ENCODE measurements around the gene OSBPL6. TPM values are rescaled to one million over a fixed set of nuclear protein-coding genes. Genes with fewer than 3 reads are reported as not detected.

The OSBPL6 gene
- total RNA-seq, 1 experiment from 2014 or later, result 2.3 TPM

- H3K9me3 Mint-ChIP-seq (ENCODE audit: low read depth, unreplicated experiment), result no peaks in the 10 kb centered on the region
- H3K4me1 Mint-ChIP-seq (ENCODE audit: low read depth, unreplicated experiment), result peaks cover 10% of the 10 kb centered on the region
- intact Hi-C loops (cut with micrococcal nuclease; ENCODE audit: unreplicated experiment), result no loop called here
- no peak for DNase-seq
- CTCF ChIA-PET, result no interaction called here
- TF ChIP-seq CTCF (IDR thresholded peaks at IDR 0.05; ENCODE audit: unreplicated experiment), result no peak
- no peak overlapping the region for H3K4me3 Mint-ChIP-seq (ENCODE audit: low read depth, unreplicated experiment)
- no peaks in the 10 kb centered on the region for H3K27me3 Mint-ChIP-seq (ENCODE audit: unreplicated experiment)
- no TSS peak for BruUV-seq (replicated peaks)
- H3K36me3 Mint-ChIP-seq (ENCODE audit: insufficient read depth, unreplicated experiment), result no peaks in the 10 kb centered on the region
- H3K27ac Mint-ChIP-seq (ENCODE audit: unreplicated experiment), result no peak overlapping the region
These were observed 43.8 kb downstream of the OSBPL6 start for GRCh38 chr2:178238154-178238521.

GRCh38 chr2:178238750-178239149 is 44.4 kb downstream of the OSBPL6 start:
- TF ChIP-seq CTCF (IDR thresholded peaks at IDR 0.05; ENCODE audit: unreplicated experiment), result no peak
- Mint-ChIP-seq H3K4me3 (ENCODE audit: low read depth, unreplicated experiment) (no peak overlapping the region), H3K27me3 (ENCODE audit: unreplicated experiment) (no peaks in the 10 kb centered on the region), H3K36me3 (ENCODE audit: insufficient read depth, unreplicated experiment) (no peaks in the 10 kb centered on the region), H3K9me3 (ENCODE audit: low read depth, unreplicated experiment) (no peaks in the 10 kb centered on the region), H3K27ac (ENCODE audit: unreplicated experiment) (no peak overlapping the region), H3K4me1 (ENCODE audit: low read depth, unreplicated experiment) (peaks cover 10% of the 10 kb centered on the region)
- intact Hi-C loops (cut with micrococcal nuclease; ENCODE audit: unreplicated experiment), result no loop called here
- CTCF ChIA-PET, result no interaction called here
- no TSS peak for BruUV-seq (replicated peaks)
- no peak for DNase-seq

DNA sequence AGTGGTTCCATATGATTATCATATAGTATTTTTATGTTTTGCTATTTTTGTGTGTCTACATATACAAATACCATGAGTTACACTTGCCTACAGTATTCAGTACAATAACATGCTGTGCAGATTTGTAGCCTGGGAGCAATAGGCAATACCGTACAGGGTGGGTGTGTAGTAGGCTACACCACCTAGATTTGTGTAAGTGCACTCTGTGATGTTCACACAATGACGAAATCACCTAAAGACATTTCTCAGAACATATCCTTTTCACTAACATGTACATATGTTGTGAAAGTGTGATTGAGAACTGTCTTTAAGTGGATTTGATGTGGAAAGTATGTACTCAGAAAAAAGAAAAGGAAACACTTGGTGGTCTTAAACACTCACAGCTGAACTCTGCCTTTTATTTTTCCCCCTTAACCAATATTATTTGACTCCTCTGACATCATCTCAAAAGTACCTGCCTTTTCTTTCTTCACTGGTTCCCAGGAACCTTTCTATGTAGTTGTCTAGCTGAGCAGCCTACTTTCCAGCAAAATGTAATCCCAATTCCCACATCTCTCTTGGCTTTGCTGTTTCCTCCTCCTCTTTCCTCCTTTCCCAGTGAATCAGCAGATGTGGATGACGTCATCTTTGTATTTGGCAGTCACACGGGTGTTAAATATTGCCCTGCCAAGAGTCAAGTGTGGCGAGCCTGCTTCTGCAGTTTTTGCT is 47.7 kb downstream of the OSBPL6 start:
- Mint-ChIP-seq H3K27ac (ENCODE audit: unreplicated experiment) (peak overlapping the region; percentile 58), H3K9me3 (ENCODE audit: low read depth, unreplicated experiment) (no peaks in the 10 kb centered on the region), H3K4me3 (ENCODE audit: low read depth, unreplicated experiment) (no peak overlapping the region), H3K27me3 (ENCODE audit: unreplicated experiment) (no peaks in the 10 kb centered on the region), H3K36me3 (ENCODE audit: insufficient read depth, unreplicated experiment) (no peaks in the 10 kb centered on the region), H3K4me1 (ENCODE audit: low read depth, unreplicated experiment) (peaks cover 10% of the 10 kb centered on the region)
- DNase-seq, result peak; percentile 29
- intact Hi-C loops (cut with micrococcal nuclease; ENCODE audit: unreplicated experiment), result no loop called here
- CTCF ChIA-PET, result no interaction called here
- TF ChIP-seq CTCF (IDR thresholded peaks at IDR 0.05; ENCODE audit: unreplicated experiment), result no peak
- BruUV-seq (replicated peaks), result no TSS peak

DNA sequence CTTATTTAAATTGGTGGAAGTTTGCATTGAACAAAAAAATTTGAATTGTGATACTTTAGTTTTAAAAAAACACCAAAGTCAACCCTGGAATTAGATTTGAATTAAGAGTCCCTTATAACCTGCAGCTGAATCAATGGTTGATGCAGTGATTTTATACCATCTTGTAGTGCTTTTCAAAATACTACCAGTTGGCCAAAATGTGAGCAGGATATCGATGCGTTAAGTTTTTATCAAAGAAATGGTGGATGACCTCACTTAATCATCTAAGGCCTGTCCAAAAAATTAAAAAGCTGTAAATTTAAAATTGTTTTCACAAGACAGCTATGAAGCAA is 48.2 kb downstream of the OSBPL6 start:
- Mint-ChIP-seq H3K27ac (ENCODE audit: unreplicated experiment) (peak overlapping the region; percentile 58), H3K4me3 (ENCODE audit: low read depth, unreplicated experiment) (no peak overlapping the region), H3K36me3 (ENCODE audit: insufficient read depth, unreplicated experiment) (no peaks in the 10 kb centered on the region), H3K9me3 (ENCODE audit: low read depth, unreplicated experiment) (no peaks in the 10 kb centered on the region), H3K4me1 (ENCODE audit: low read depth, unreplicated experiment) (peaks cover 10% of the 10 kb centered on the region), H3K27me3 (ENCODE audit: unreplicated experiment) (no peaks in the 10 kb centered on the region)
- CTCF ChIA-PET, result no interaction called here
- TF ChIP-seq CTCF (IDR thresholded peaks at IDR 0.05; ENCODE audit: unreplicated experiment), result no peak
- intact Hi-C loops (cut with micrococcal nuclease; ENCODE audit: unreplicated experiment), result no loop called here
- no peak for DNase-seq
- BruUV-seq (replicated peaks), result no TSS peak

Data from Calu3 (cell line).